DOHH2 (cell line): Measurements from ENCODE around the gene UBL3.

Experiments
- CTCF ChIP-seq: fragments of 200-600 bp; sonication (generic); IDR thresholded peaks from one replicate; pipeline ENCODE4 v1.5.1; 2014; ENCODE audit warnings: antibody characterized with exemption, mild to moderate bottlenecking, low read depth, low read length; ENCODE audit not compliant: poor library complexity, severe bottlenecking
- EZH2phosphoT487 ChIP-seq: fragments of 200-600 bp; sonication (generic); IDR thresholded peaks from 2 replicates; pipeline ENCODE4 v1.6.1; 2017; ENCODE audit warnings: borderline replicate concordance, mild to moderate bottlenecking, antibody characterized with exemption, low read length, moderate library complexity, mixed read lengths

- TF ChIP-seq CTCF (no peak), EZH2phosphoT487 (no peak)
Observed at GRCh38 chr13:29730253-29730652, 120.2 kb downstream of the UBL3 start.
